ENCODE results near the gene ATP6V1B1.
A peak's percentile ranks its signal among the peaks of the same experiment; 100 is the strongest.

Gene ATP6V1B1

GRCh38 chr2:70928366-70928765 lies 7.3 kb upstream of the ATP6V1B1 start:
- no peak for DNase-seq

DNA sequence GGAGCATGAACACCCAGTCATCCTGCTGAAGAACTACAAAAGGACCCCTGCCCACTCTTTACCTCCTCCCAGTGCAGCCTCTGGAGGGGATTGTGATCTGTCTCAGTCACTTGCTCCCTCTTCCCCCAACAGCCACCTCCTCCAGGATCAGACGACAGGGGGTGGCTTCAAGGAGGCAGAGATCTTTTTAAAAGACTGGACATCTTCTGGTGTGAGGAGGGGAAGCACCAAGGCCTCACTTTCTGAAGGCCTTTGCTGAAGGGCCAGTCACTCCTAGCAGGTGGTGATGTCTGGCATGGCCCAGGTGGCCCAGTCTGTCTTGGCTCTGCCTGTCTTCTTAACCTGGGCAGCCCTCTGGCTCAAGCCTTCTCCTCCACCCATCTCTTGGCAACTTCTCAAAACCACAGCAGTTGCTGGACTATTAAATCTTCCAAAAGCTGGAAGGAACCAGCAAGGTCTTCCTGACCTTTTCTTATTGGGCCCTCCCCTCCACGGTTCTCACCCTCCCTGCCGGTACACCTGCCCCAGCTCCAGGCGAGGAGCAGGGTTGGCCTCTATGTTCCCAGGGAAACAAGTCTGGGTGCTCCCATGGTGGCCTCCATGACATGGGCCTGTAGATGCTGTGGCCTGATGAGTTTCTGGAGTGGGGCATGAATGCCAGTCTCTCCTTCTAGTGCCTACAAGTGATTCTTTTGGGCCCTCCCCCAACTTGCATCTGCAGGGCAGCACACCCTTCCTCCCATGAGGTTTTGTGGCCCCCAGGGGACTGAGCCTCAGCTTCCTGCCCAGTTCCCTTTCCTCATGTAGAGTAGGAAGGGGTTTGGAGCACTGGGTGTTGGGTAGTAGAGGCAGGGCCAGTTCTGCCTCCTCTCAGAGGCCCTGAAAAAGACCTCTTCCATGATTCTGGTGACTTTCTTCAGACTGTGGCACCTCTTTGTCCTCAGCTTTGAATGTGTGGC lies 5.0 kb upstream of the ATP6V1B1 start:
- DNase-seq = no peak

DNA sequence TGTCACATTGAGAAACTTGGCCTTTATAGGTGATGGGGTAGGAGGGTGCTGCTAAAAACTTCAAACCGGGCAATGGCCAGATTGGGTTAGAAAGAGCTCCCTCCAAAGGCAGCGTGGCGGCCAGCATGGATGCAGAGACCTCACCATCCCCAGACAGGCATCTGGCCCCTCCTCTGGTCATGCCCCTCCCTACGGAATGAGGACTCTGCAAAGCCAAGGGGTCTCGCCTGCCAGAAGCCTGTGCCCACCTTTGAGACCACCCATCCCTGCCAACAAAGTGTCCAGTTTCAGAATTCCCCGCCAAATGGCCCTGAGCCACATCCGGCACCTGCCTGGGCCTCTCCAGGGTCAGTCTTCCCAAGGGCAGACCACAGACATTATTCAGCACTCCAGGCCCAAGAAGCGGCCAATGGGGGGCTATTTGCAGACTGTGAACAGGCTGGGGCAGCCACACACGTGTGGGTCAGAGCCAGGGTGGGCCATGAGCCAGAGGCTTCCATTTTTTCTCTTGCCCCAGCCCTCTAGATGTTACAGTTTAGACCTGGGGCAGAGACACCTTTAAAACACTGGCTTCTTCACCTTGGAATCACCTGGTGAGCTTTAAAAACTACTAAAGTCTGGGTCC lies 4.2 kb upstream of the ATP6V1B1 start:
- DNase-seq = no peak

- no peak for DNase-seq
These were observed 3.0 kb upstream of the ATP6V1B1 start for GRCh38 chr2:70932631-70933230.

- DNase-seq = no peak
These were observed 719 bp upstream of the ATP6V1B1 start for GRCh38 chr2:70934981-70935380.

GRCh38 chr2:70936165-70936978 lies 672 bp downstream of the ATP6V1B1 start:
- no peak for DNase-seq

DNA sequence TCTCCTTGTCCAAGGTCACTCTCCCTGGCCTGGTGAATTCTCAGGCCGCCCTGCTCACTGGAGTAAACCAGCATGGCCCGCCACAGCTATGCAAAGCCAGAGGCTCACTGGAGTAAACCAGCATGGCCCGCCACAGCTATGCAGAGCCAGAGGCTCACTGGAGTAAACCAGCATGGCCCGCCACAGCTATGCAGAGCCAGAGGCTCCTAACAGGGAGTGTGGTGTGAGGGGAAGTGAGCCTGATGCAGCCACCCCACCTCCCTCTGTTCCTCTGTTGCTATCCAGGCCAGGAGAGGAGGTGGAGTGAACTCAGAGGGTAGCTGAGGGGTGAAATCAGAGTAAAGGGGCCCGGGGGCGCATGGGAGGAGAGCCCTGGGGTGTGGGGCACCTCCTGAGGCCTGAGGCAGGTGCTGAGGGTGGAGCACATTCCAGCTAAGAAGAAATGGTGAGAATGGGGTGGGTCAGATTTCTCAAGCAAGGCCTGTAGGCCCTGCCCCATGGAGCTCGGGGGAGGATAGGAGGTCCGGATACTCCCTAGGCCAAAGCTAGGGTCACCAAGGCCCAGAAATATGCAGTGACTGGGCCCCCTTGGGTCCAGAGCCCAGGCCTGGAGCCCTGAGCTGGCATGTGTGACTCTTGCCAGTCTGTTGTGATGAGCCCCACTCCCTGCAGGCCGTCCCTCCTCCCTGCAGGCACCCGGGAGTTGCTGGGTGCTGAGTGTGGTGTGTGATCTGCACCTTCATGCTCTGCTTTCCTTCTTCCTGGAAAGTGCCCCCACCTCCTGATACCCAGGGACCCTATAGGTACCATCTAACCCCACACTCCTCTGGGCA lies 1.5 kb downstream of the ATP6V1B1 start:
- DNase-seq = no peak

GRCh38 chr2:70937866-70938585 lies 2.3 kb downstream of the ATP6V1B1 start:
- no peak for DNase-seq

DNA sequence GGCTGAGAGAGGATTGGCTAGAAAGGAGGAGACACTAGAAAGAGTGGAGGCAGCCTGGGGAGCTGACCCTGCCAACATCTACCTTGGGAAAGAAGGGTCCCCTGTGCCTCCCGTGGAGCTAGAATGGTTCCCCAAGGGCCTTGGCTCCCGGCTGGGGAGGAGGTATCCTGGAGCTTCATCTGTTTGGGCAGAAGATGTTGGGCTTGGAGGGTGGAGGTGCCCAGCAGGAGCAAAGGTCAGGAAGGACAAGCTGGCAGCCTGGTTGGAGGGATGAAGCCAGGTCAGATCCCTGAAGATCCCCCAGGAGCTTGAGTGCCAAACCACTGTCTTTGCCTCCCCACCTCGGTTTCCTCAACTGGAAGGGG lies 2.9 kb downstream of the ATP6V1B1 start:
- DNase-seq = no peak

- DNase-seq = no peak
These were observed 3.5 kb downstream of the ATP6V1B1 start for GRCh38 chr2:70939001-70939838.

DNA sequence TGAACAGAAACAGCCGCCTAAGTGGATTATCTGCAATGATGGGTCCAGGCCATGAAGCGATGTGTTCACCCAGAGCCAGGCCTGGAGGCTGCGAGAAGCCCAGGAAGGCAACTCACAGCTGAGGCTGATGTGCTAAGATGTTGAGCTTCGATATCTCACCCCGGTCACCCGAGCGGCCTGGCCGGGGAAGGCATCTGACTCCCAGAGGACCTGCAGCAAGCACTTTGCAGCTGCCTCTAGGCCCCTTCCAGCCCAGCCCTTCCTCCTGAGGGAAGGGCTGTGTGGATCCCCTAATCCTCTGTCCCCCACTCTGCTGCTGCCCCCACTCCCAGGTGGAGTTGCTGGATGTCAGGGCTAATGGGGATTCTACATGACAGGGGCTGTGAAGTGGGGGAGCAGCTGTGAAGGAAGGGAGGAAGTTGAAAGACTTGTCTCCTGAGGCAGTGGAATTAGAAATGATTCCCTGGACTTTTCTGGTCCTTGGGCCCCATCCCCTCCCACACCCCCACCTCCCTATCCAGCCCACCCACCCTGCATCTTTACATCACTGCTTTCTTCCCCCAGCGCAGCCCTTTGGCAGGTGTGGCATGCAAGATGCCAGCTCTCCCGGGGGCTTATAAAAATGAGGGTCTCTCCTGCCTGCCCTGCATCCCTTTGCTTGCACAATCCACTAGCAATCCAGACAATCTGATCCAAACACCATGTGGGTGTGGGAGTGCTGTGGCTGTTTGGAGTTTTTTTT lies 4.3 kb downstream of the ATP6V1B1 start:
- no peak for DNase-seq

GRCh38 chr2:70941186-70941585 lies 5.5 kb downstream of the ATP6V1B1 start:
- no peak for DNase-seq

DNA sequence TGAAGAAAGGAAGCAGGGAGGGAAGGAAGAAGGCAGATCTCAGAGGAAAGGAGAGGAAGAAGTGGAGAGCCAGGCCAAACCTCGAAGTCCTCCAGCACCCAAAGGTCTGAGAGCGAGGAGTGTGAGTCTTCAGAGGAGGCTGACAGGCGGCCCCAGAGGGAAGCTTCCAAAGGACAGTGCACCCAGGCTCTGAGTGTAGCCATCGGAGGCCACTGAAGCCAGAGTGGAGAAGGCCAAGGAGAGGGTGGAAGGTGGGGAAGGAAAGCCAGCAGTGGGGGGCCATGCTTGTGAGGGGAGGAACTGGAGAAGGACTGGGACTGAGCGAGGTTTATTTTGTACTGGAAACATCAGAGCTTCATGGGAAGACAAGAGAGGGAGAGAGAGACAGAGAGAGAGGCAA lies 6.0 kb downstream of the ATP6V1B1 start:
- DNase-seq = no peak

- DNase-seq = no peak
These were observed 6.9 kb downstream of the ATP6V1B1 start for GRCh38 chr2:70942396-70943204.

GRCh38 chr2:70943205-70943871 lies 7.6 kb downstream of the ATP6V1B1 start:
- DNase-seq = no peak

DNA sequence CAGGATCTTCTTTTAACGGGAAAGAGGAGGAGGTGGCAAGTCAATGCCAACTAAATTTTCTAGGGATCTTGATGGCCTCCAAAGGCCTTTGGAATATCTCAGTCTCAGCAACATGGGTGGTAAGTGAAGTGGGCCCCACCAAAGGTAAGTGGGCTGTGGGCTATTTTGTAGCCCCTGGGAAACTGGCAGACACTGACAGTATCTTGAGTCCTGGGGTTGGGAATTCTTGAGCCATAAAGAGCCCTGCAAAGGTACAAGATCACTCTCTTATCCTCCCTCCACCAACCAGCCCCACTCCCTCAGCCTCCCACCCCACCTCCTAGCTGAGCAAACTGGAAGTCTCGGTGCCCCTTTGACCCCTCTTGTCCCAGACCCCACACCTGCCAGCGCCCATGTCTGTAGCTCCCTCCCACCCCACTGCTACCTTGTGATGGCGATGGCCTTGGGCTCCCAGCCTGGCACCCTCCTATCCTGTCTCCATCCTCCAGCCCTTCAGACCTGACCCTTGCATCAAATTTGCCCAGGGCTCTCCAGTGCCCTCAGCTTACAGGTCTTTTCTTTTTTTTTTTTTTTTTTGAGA lies 8.5 kb downstream of the ATP6V1B1 start:
- no peak for DNase-seq

DNA sequence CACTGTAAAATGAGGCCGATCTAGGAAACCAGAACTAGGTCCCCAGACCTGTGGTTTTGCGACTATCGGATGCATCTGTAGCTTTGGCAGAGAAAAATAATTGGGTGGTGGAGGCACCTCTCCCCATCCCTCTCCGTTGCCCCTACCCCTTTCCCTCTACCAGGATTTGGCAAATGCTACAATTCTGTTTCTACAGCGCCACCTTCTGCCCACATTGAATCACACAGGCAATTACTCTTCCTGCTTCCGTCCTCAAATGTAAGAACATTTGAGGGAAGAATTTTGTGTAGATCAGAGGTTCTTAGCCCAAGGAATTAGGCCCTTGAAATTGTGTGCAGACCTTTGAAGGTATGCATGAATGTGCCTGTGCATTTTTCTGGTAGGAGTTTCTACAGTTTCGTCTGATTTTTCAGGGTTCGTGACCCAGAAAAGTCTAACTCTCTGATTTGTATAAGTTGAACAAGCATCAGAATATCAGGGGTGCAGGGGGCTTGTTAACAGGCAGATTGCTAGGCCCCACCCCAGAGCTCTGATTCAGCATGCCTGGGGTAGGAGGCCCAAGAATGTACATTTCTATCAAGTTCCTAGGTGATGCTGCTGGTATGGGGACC lies 11.2 kb downstream of the ATP6V1B1 start:
- DNase-seq = peak; percentile 71
